ENCODE data around the gene TBL2. TPM values are rescaled to one million over a fixed set of nuclear protein-coding genes. Genes with fewer than 3 reads are reported as not detected.

Gene TBL2
- total and polyA plus RNA-seq, 11 donors, result 3.5 to 27.3 (median 14.1) TPM

GRCh38 chr7:73599916-73600315 is 21.5 kb upstream of the TBL2 start:
- Histone ChIP-seq H3K4me1 (no peaks in the 10 kb centered on the region), H3K9me3 (no peaks in the 10 kb centered on the region), H3K4me3 (no peak overlapping the region), H3K27ac (no peak overlapping the region), H3K36me3 (no peaks in the 10 kb centered on the region), H3K27me3 (peaks cover 0 to 27% (median 8%) of the 10 kb centered on the region in 9 donors)
- DNase-seq (no peak), ATAC-seq (no peak)
- intact Hi-C loops (cut with DNase I), result loop anchor here in 5 of 10 donors (10.0 kb wide), 2 partner anchors 65 to 255 kb away; partner anchors contain the start of gene VPS37D (in 2 of the 5)
- 71 to 76% (median 75%) methylated on average over 7 of the region's 7 CpGs for WGBS, 4 donors
- TF ChIP-seq CTCF (IDR thresholded peaks at IDR 0.05) (no peak), POLR2A (IDR thresholded peaks at IDR 0.05) (no peak)

GRCh38 chr7:73599151-73599882 is 20.9 kb upstream of the TBL2 start:
- DNase-seq, result no peak
- WGBS, 4 donors, result 75 to 79% (median 77%) methylated on average over 13 of the region's 13 CpGs

GRCh38 chr7:73597978-73598782 is 19.8 kb upstream of the TBL2 start:
- no peak overlapping the region for H3K4me3 ChIP-seq
- 85 to 88% (median 87%) methylated on average over 5 of the region's 5 CpGs for WGBS, 4 donors
- no peak overlapping the region for H3K27ac ChIP-seq
- no peak for DNase-seq
- TF ChIP-seq CTCF (IDR thresholded peaks at IDR 0.05) (no peak), POLR2A (IDR thresholded peaks at IDR 0.05) (no peak)
- H3K36me3 ChIP-seq, result no peaks in the 10 kb centered on the region
- intact Hi-C loops (cut with DNase I), result no loop called here
- no peak for ATAC-seq
- H3K27me3 ChIP-seq, result peaks cover 0 to 20% (median 4%) of the 10 kb centered on the region in 9 donors
- H3K4me1 ChIP-seq, result no peaks in the 10 kb centered on the region
- no peaks in the 10 kb centered on the region for H3K9me3 ChIP-seq

More at GRCh38 chr7:73599151-73599882, 20.9 kb upstream of the TBL2 start:
- H3K4me3 ChIP-seq, result no peak overlapping the region
- no peaks in the 10 kb centered on the region for H3K9me3 ChIP-seq
- intact Hi-C loops (cut with DNase I), result no loop called here
- no peak for ATAC-seq
- H3K27me3 ChIP-seq, result peaks cover 0 to 24% (median 8%) of the 10 kb centered on the region in 9 donors
- H3K36me3 ChIP-seq, result no peaks in the 10 kb centered on the region
- TF ChIP-seq CTCF (IDR thresholded peaks at IDR 0.05), result no peak
- no peak for TF ChIP-seq POLR2A (IDR thresholded peaks at IDR 0.05)
- H3K27ac ChIP-seq, result no peak overlapping the region
- H3K4me1 ChIP-seq, result no peaks in the 10 kb centered on the region

Measured in heart left ventricle (tissue), 16 donors.